Measurements from ENCODE around the gene UGT1A9. TPM values are rescaled to one million over a fixed set of nuclear protein-coding genes. Genes with fewer than 3 reads are reported as not detected.
"Not testable (repeated sequence)": the region's sequence is repeated elsewhere in the genome, so short reads cannot be mapped to it uniquely, and the experiment has no call there.

Gene UGT1A9
- total RNA-seq, 1 experiment from 2014 or later, result not detected

DNA sequence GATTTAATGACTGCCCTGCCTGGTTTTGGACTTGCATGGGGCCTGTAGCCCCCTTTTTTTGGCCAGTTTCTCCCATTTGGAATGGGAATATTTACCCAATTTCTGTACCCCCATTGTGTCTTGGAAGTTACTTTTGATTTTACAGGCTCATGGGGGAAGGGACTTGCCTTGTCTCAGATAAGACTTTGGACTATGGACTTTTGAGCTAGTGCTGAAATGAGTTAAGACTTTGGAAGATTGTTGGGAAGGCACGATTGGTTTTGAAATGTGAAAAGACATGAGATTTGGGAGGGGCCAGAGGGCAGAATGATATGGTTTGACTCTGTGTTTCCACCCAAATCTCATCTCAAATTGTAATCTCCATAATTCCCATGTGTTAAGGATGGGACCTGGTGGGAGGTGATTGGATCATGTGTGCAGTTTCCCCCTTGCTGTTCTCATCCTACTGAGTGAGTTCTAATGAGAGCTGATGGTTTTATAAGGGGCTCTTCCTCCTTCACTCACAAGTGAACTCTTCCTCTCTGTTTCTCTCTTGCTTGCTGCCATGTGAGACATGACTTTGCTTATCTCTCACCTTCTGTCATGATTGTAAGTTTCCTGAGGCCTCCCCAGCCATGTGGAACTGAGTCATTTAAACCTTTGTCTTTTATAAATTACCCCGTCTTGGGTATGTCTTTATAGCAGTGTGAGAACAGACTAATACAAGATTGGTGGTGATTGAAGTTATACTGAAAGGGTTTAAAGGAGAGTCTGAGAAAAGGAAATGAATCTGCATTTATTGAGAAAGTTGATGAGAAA, 79.7 kb downstream of the UGT1A9 start:
- not testable (repeated sequence) for H2AFZ ChIP-seq (ENCODE audit: low read length); H2AK5ac ChIP-seq (ENCODE audit: insufficient read length, low read length); H3K23me2 ChIP-seq (ENCODE audit: insufficient read length, low read depth, low read length, poor library complexity, severe bottlenecking); H3K23ac ChIP-seq (ENCODE audit: insufficient read length, low read depth, low read length); H2BK120ac ChIP-seq (ENCODE audit: low read depth, low read length, poor library complexity, severe bottlenecking); H3K4me1 Mint-ChIP-seq; DNase-seq; H4K91ac ChIP-seq (ENCODE audit: insufficient read length, low read depth, low read length); H3K79me1 ChIP-seq (ENCODE audit: insufficient read depth, low read depth, low read length, poor library complexity, severe bottlenecking); H3K4me1 ChIP-seq (ENCODE audit: insufficient read depth, low read length); H2BK5ac ChIP-seq (ENCODE audit: insufficient read length, low read length); H3K9ac ChIP-seq (ENCODE audit: extremely low read depth, insufficient read length, low read length); H3K27ac ChIP-seq (ENCODE audit: insufficient read length, low read depth, low read length); H3K27ac Mint-ChIP-seq; H3T11ph ChIP-seq (ENCODE audit: low read length); H4K5ac ChIP-seq (ENCODE audit: insufficient read length, low read depth, low read length); H3K18ac ChIP-seq (ENCODE audit: insufficient read length, low read depth, low read length); H3K56ac ChIP-seq (ENCODE audit: insufficient read length, low read depth, low read length); H3K4me2 ChIP-seq (ENCODE audit: insufficient read depth, insufficient read length, low read length); H4K20me1 ChIP-seq (ENCODE audit: control insufficient read depth, insufficient read depth, insufficient read length); H4K8ac ChIP-seq (replicated peaks; ENCODE audit: insufficient read length, low read depth, low read length); H2BK12ac ChIP-seq (ENCODE audit: insufficient read length, low read depth, low read length); H3K9me3 ChIP-seq (ENCODE audit: control insufficient read depth, low read depth, low read length); H3K4ac ChIP-seq (ENCODE audit: low read depth, low read length); H2BK15ac ChIP-seq (ENCODE audit: low read depth, low read length); H3K14ac ChIP-seq (ENCODE audit: insufficient read depth, low read length); H3K27me3 ChIP-seq (ENCODE audit: insufficient read depth, low read length); H2BK20ac ChIP-seq (ENCODE audit: low read depth, low read length, poor library complexity, severe bottlenecking); H3K79me2 ChIP-seq (ENCODE audit: insufficient read depth, low read length); H3K4me3 Mint-ChIP-seq
- Mint-ChIP-seq H3K9me3 (peaks cover 44 to 49% of the 10 kb centered on the region in 2 experiments), H3K36me3 (ENCODE audit: insufficient read depth in 1 of 3, low read depth in 3 of 3) (peaks cover 8 to 19% (median 9%) of the 10 kb centered on the region in 3 experiments; a peak in 6 of 7 replicates), H3K27me3 (ENCODE audit: low read depth) (peaks cover 22% of the 10 kb centered on the region)
- no CpG with 5 or more reads among the region's 2 CpGs for WGBS (ENCODE audit: extremely low coverage, insufficient read length, low lambda C conversion rate)

All from H9 (cell line).